ENCODE data around the gene ZFYVE9. TPM values are rescaled to one million over a fixed set of nuclear protein-coding genes. Genes with fewer than 3 reads are reported as not detected.

The ZFYVE9 gene
- total RNA-seq, 1 experiment from 2014 or later = 18.0 TPM

GRCh38 chr1:52139817-52140540 is 1.9 kb upstream of the ZFYVE9 start:
- ChIA-PET CTCF (interaction anchor here (0.8 to 0.9 kb wide), 2 partner anchors 13 to 155 kb away, joined by 3 read pairs; no protein-coding TSS in a partner anchor), POLR2A (no interaction called here)
- H3K4me1 ChIP-seq (ENCODE audit: control insufficient read depth, insufficient read depth, low read length) = peaks cover 19% of the 10 kb centered on the region
- ATAC-seq (no peak), DNase-seq (ENCODE audit: low read depth, low spot score) (peak; percentile 75)
- no peaks in the 10 kb centered on the region for H3K9me3 ChIP-seq (ENCODE audit: control insufficient read depth, insufficient read depth, low read depth, low read length)
- in situ Hi-C loops (cut with HindIII; ENCODE audit: low pct_unique_long_range_greater_than_20kb, low sequenced_read_pairs) = no loop called here
- no TSS peak for BruUV-seq (replicated peaks)
- H3K36me3 ChIP-seq (ENCODE audit: control insufficient read depth, insufficient read depth, low read length) = no peaks in the 10 kb centered on the region
- TF ChIP-seq, protein P1, sequence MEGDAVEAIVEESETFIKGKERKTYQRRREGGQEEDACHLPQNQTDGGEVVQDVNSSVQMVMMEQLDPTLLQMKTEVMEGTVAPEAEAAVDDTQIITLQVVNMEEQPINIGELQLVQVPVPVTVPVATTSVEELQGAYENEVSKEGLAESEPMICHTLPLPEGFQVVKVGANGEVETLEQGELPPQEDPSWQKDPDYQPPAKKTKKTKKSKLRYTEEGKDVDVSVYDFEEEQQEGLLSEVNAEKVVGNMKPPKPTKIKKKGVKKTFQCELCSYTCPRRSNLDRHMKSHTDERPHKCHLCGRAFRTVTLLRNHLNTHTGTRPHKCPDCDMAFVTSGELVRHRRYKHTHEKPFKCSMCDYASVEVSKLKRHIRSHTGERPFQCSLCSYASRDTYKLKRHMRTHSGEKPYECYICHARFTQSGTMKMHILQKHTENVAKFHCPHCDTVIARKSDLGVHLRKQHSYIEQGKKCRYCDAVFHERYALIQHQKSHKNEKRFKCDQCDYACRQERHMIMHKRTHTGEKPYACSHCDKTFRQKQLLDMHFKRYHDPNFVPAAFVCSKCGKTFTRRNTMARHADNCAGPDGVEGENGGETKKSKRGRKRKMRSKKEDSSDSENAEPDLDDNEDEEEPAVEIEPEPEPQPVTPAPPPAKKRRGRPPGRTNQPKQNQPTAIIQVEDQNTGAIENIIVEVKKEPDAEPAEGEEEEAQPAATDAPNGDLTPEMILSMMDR (IDR thresholded peaks at IDR 0.05) = no peak
- TF ChIP-seq, protein P2, sequence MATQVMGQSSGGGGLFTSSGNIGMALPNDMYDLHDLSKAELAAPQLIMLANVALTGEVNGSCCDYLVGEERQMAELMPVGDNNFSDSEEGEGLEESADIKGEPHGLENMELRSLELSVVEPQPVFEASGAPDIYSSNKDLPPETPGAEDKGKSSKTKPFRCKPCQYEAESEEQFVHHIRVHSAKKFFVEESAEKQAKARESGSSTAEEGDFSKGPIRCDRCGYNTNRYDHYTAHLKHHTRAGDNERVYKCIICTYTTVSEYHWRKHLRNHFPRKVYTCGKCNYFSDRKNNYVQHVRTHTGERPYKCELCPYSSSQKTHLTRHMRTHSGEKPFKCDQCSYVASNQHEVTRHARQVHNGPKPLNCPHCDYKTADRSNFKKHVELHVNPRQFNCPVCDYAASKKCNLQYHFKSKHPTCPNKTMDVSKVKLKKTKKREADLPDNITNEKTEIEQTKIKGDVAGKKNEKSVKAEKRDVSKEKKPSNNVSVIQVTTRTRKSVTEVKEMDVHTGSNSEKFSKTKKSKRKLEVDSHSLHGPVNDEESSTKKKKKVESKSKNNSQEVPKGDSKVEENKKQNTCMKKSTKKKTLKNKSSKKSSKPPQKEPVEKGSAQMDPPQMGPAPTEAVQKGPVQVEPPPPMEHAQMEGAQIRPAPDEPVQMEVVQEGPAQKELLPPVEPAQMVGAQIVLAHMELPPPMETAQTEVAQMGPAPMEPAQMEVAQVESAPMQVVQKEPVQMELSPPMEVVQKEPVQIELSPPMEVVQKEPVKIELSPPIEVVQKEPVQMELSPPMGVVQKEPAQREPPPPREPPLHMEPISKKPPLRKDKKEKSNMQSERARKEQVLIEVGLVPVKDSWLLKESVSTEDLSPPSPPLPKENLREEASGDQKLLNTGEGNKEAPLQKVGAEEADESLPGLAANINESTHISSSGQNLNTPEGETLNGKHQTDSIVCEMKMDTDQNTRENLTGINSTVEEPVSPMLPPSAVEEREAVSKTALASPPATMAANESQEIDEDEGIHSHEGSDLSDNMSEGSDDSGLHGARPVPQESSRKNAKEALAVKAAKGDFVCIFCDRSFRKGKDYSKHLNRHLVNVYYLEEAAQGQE (IDR thresholded peaks at IDR 0.05; ENCODE audit: insufficient read depth in 1 of 2, low read depth in 2 of 2, low read length in 1 of 2) = no peak
- TF ChIP-seq TCF7L2 (IDR thresholded peaks at IDR 0.05; ENCODE audit: low read depth, low read length) (no peak), POLR2AphosphoS5 (IDR thresholded peaks at IDR 0.05; ENCODE audit: low read depth, low read length) (no peak), SIN3A (IDR thresholded peaks at IDR 0.05; ENCODE audit: borderline replicate concordance, insufficient read depth, low read depth, low read length) (no peak)
- no peak overlapping the region for H3K27ac ChIP-seq (ENCODE audit: low read length)
- H3K27me3 ChIP-seq (ENCODE audit: control insufficient read depth, insufficient read depth, low read length) = no peaks in the 10 kb centered on the region
- intact Hi-C loops (cut with micrococcal nuclease; ENCODE audit: unreplicated experiment) = loop anchor here (5.0 kb wide), 1 partner anchor 157 kb away; no protein-coding TSS in a partner anchor
- no peak overlapping the region for H3K4me3 ChIP-seq (ENCODE audit: low read depth in 2 of 2, low read length in 2 of 2)

- H3K4me1 ChIP-seq (ENCODE audit: control insufficient read depth, insufficient read depth, low read length) = peaks cover 25% of the 10 kb centered on the region
- no peak for TF ChIP-seq TCF7L2 (IDR thresholded peaks at IDR 0.05; ENCODE audit: low read depth, low read length)
- POLR2A ChIA-PET = no interaction called here
- no TSS peak for BruUV-seq (replicated peaks)
- DNase-seq (ENCODE audit: low read depth, low spot score) (no peak), ATAC-seq (no peak)
- in situ Hi-C loops (cut with HindIII; ENCODE audit: low pct_unique_long_range_greater_than_20kb, low sequenced_read_pairs) = no loop called here
- intact Hi-C loops (cut with micrococcal nuclease; ENCODE audit: unreplicated experiment) = loop anchor here (5.0 kb wide), 1 partner anchor 156 kb away; no protein-coding TSS in a partner anchor
- H3K27me3 ChIP-seq (ENCODE audit: control insufficient read depth, insufficient read depth, low read length) = no peaks in the 10 kb centered on the region
- H3K36me3 ChIP-seq (ENCODE audit: control insufficient read depth, insufficient read depth, low read length) = no peaks in the 10 kb centered on the region
- H3K27ac ChIP-seq (ENCODE audit: low read length) = peak overlapping the region; percentile 78
- peak overlapping the region in 1 of 2 experiments; percentile 75; a peak in 3 of 4 replicates for H3K4me3 ChIP-seq (ENCODE audit: low read depth in 2 of 2, low read length in 2 of 2)
- CTCF ChIA-PET = interaction anchor here (0.9 kb wide), 1 partner anchor 154 kb away, joined by 3 read pairs; no protein-coding TSS in a partner anchor
- H3K9me3 ChIP-seq (ENCODE audit: control insufficient read depth, insufficient read depth, low read depth, low read length) = no peaks in the 10 kb centered on the region
These were observed 1.0 kb upstream of the ZFYVE9 start for GRCh38 chr1:52140633-52141512.
